Keratinocyte (primary cell): Measurements from ENCODE around the gene ADGRA3.

ENCODE experiments used
- EZH2 ChIP-seq: IDR thresholded peaks from one replicate; pipeline ENCODE4 v1.6.1; 2012; ENCODE audit warnings: inconsistent platforms, mild to moderate bottlenecking, low read length, moderate library complexity
- TF ChIP-seq, protein P1 (sequence below), 3 experiments: IDR thresholded peaks in 1 of 3; conservative IDR thresholded peaks in 1 of 3; optimal IDR thresholded peaks in 1 of 3; 2 replicates in 2 of 3; 3 replicates in 1 of 3; pipeline versions ENCODE3 to v1.5.1; 2011; ENCODE audit warnings: low read length in 3 of 3, mild to moderate bottlenecking in 3 of 3, moderate library complexity in 2 of 3, control low read depth in 1 of 3, inconsistent platforms in 1 of 3; ENCODE audit not compliant: insufficient read depth in 2 of 3; ENCODE audit errors: extremely low read depth in 1 of 3

DNA sequence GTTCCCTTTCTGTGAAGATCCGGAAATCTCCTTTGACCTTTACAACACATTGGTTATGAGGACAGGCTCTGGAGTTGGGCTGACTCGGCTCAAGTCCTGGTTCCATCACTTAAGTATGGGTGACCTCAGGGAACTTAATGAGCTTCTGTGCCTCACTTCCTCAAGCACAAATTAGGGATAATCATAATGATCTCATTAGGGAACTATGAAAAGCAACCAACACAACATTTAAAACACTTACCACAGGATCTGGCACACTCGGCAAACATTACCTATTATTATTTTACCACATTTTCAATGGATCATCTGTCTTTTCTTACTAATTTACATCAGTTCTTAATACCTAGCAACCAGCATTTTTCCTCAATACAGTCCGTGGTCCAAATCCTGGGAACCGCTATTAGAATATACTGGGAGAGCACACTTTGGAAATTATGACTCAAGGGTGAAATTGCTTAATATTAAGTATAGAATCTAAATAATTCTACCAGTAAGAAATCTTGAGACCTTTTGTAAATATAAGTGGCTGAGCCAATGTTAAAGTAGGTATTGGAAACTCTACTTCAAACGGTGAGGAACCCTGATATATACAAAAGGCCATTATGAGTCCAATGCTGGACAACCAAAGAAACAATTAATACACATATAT, 19.6 kb downstream of the ADGRA3 start:
- TF ChIP-seq EZH2, result no peak
- TF ChIP-seq, protein P1, sequence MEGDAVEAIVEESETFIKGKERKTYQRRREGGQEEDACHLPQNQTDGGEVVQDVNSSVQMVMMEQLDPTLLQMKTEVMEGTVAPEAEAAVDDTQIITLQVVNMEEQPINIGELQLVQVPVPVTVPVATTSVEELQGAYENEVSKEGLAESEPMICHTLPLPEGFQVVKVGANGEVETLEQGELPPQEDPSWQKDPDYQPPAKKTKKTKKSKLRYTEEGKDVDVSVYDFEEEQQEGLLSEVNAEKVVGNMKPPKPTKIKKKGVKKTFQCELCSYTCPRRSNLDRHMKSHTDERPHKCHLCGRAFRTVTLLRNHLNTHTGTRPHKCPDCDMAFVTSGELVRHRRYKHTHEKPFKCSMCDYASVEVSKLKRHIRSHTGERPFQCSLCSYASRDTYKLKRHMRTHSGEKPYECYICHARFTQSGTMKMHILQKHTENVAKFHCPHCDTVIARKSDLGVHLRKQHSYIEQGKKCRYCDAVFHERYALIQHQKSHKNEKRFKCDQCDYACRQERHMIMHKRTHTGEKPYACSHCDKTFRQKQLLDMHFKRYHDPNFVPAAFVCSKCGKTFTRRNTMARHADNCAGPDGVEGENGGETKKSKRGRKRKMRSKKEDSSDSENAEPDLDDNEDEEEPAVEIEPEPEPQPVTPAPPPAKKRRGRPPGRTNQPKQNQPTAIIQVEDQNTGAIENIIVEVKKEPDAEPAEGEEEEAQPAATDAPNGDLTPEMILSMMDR (optimal IDR thresholded peaks at IDR 0.05 in 1 of 3, IDR thresholded peaks at IDR 0.05 in 1 of 3, conservative IDR thresholded peaks at IDR 0.05 in 1 of 3; ENCODE audit: extremely low read depth in 1 of 3, insufficient read depth in 2 of 3, low read length in 3 of 3), result no peak
